HuH-7.5 (cell line): Measurements from ENCODE around the gene GSTM5.
"Not testable (repeated sequence)": the region's sequence is repeated elsewhere in the genome, so short reads cannot be mapped to it uniquely, and the experiment has no call there.

Experiments
- DNase-seq: peaks from one replicate; pipeline ENCODE4 v3.0.0; 2011; ENCODE audit warnings: low spot score

Gene GSTM5

DNA sequence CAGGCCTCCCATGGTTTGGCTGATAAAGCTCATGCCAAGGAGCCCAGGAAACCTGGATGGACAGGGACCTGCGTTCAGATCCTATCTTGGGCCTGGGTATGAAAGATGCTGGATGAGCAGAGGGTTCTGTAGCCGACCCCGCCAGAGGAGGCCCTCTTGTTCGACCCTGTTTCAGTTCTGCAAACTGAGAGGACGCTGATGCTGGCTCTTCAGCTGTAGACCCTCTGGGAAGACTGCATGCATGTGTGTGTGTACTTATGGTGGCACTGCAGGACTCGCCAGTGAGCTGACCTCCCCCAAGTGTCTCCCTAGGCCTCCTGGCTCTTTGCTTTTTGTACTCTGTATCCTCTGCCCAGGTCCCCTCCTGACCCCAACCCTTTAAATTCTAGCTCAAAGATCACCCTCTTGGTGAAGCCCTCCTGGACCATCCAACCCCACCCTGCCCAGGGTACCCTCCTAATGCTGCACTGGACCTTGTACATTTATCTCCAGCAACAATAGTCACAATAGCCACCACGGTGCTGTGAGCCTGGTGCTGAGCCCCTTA lies 50.1 kb downstream of the GSTM5 start:
- no peak for DNase-seq

DNA sequence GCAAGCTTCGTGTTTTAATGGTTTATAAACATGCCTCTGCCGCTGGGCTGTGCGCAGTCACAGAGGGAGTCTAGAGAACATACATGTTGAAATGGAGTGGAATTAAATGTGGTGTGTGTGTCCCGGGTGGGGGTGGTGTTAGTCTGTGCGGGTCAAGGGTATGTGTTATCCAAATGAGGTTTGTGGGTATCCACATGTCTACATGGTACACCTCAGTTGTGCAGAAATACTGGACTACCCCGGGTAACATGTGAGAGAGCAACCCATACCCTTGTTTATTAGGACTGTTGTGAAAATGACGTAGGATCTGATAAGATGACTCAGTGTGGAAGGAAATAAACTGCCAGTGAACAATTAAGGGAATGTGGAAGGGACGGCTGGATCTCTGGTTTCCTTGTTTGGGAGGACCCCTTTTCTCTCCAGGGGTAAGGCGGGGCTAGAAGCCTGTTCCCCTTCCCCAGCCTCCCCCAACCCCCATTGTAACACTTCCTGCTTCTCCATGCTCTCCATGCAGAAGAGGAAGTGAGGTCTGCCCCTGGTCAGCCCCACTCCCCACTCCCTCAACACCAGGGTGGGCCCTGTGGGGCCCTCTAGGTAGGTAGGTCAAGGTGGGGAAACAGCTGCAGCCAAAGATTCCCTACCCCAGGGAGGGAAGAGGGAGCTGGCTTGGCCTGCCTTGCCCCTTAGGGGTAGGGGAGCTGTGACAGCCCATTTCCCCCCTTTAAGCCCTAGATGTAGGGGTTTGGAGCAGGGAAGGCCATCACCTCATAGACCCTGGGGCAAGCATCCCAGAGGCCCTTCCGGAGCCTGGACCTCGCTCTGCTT lies 51.0 kb downstream of the GSTM5 start:
- no peak for DNase-seq

- peak; percentile 79 for DNase-seq
These were observed 51.8 kb downstream of the GSTM5 start, which contains the start of gene EPS8L3 for GRCh38 chr1:109763646-109764415. Gene EPS8L3, minus strand, starts transcription at chr1:109763923. Its CDS starts 2,174 bp downstream, at chr1:109761749.

DNA sequence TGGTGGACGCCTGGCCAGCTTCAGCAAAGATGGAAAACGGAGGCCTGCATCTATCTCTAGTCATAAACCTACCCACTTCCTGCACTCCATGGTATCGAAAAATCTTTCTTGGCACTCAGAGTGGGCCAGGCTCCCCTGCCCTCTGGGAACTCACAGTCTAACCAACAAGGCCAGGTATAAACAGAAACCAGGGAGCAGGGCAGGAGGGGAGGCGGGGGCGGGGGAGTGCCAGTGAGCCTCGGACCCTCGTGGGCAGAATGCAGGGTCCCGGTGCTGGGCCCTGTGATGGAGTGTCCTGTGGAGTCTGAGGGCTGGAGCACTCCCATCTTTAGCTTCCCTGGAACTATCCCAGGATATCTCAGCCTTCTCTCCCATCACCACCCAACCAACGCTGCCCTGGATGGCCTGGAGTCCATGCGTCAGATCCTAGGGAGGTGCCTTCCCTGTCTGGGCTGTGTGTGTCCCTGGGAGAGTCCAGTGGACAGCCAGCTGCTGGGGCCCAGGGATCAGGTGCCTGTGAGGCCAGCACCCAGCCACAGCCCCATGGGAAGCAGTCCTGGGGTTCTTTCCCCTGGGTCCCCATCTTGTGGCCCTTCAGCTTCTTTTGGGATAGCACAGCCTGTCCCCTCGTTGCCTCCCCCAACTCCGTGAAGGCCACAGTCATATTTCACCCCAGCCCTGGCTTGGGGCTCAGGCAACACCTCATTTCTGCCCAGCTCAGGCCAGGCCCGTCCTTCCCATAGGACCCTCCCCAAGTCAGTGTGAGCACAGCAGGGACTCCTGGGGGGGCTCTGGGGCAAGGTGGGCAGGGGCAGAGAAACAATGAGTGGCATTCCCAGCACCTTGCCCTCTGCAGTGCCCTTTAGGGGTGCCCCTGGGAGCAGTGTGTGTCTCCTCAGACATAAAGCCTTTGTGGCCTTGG lies 52.8 kb downstream of the GSTM5 start:
- DNase-seq = no peak

GRCh38 chr1:109765483-109765815 lies 53.4 kb downstream of the GSTM5 start:
- no peak for DNase-seq

DNA sequence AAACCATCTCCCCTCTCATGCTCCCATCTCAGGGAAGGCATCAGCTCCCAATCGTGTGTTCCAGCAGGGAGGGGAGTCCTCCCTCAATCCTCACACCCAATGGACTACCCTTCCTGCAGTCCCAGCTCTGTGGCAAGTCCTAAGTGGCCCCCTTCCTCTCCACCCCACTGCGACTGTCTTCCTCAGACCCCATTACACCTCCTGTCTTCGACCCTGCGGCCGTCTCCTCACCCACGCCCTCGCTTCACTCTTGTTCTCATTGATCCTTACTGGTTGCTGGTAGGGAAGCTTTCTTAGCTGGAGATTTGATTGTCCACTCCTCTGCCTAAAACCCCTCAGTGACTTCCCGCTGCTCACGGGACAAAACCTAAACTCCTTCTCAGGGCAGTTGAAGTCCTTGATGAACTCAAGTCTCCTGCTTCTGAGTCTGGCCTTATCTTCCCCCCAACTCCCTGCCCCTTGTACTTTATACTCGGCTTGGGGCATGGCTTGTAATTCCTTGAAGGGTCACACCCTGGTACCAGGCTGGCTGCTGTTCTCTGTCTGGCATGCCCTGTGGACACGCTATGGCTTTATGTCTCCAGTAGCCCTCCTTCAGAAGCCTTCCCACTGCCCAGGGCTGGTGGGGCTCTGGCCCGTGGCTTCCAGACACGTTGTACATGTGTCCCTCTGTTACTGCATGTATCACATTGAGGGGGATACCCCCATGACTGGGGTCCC lies 54.0 kb downstream of the GSTM5 start:
- DNase-seq = no peak

GRCh38 chr1:109766991-109767636 lies 55.1 kb downstream of the GSTM5 start:
- not testable (repeated sequence) for DNase-seq
